Stimulated activated CD4-positive, alpha-beta T cell treated with anti-CD3 and anti-CD28 coated beads, TNF-alpha, amount 100 ng/mL, for 48 hours (primary cell): ENCODE results near the gene DYNC1LI1.
A peak's percentile ranks its signal among the peaks of the same experiment; 100 is the strongest.
"Not testable (repeated sequence)": the region's sequence is repeated elsewhere in the genome, so short reads cannot be mapped to it uniquely, and the experiment has no call there.

Experiments
- DNase-seq, 3 donors: peaks; one replicate each; pipeline ENCODE4 v3.0.0-alpha.2; 2020; ENCODE audit warnings: low read depth in 3 of 3

DYNC1LI1 gene

DNA sequence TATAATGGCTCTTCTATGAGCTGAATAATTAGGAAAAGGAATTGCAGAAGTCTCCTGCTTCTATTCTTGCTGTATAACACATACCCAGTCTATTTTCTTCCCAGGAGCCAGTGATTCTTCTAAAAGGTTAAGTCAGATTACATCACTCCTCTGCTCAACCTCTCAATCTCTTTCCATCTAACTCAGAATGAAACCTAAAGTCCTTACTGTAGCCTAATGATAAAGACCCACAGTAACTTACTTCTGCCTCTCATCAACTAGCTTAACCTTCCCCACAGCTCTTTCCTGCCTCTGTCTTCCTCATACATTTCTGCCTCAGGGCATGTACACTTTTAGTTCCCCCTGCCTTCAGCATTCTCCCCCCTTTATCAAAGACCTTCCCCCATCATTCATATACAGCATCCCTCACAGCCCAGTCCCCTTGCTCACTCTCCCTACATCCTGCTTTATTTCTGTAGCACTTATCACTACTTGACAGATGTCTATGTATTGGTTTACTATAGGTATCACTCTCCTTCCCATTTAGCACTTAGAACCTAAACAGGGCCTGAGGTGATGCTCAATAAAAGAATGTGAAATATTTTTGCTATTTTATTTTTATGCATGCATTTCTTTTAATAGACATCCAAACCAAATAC lies 39.5 kb downstream of the DYNC1LI1 start:
- DNase-seq = no peak

DNA sequence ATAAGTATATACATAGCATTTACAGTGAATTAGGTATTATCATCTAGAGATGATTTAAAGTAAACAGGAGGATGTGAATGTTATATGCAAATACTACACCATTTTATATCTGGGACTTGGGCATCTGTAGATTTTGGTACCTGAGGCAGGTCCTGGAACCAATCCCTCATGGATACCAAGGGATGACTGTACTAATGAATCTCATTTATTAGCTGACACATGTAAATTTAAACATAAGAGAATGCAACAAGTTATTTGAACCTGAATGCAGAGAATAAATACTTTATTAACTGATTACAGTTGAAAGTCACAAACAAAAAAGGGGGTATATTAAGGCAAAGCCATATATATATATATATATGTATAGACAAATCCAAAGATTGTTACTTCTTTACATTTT lies 44.9 kb downstream of the DYNC1LI1 start:
- DNase-seq = no peak

DNA sequence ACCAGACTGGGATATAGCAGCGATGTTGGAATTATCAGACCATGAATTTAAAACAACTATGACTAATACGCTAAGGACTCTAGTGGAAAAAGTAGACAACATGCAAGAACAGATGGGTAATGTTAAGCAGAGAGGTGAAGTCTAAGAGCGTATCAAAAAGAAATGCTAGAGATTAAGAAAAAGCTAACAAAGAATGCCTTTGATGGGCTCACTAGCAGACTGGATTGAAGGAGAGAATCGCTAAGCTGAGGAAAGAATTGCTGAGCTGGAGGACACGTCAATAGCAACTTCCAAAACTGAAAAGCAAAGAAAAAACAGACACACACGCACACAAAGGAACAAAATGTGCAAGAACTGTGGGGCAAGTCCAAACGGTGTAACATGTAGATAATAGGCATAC lies 48.0 kb downstream of the DYNC1LI1 start:
- DNase-seq = no peak

DNA sequence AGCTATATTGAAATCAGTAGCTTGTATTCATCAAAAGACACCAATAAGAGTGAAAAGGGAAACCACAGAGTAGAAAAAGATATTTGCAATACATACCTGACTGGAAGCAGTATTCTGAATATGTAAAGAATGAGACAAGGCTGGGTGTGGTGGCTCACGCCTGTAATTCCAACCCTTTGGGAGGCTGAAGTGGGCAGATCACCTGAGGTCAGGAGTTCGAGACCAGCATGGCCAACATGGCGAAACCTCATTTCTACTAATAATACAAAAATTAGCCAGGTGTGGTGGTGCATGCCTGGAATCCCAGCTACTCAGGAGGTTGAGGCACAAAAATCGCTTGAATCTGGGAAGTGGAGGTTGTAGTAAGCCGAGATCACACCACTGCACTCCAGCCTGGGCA lies 51.7 kb downstream of the DYNC1LI1 start:
- not testable (repeated sequence) for DNase-seq

DNA sequence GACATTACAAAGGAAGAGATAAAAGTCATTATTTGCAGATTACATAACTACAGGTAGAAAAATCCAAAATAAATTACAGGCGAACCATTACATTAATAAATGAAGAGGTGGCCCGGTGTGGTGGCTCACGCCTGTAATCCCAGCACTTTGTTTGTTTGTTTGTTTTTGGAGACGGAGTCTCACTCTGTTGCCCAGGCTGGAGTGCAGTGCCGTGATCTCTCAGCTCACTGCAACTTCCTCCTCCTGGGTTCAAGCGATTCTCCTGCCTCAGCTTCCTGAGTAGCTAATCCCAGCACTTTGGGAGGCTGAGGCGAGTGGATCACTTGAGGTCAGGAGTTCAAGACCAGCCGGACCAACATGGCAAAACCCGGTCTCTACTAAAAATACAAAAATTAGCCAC lies 53.9 kb downstream of the DYNC1LI1 start:
- DNase-seq = not testable (repeated sequence)

DNA sequence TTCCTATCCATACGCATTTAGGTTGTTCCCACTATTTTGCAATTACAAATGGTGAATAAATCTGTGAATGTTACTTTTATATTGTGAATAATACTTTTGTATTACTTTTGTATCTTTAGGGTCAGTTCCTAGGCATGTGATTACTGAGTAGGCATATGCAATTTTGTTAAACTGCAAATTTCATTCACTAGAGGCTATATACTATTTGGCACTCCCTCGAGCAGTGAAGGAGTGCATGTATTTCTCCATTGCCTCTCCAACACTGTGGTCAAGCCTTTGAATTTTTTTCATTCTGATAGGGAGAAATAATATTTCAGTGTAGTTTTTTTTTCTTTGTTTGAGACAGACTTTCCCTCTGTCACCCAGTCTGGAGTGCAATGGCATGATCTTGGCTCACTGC lies 59.7 kb downstream of the DYNC1LI1 start:
- DNase-seq = no peak

DNA sequence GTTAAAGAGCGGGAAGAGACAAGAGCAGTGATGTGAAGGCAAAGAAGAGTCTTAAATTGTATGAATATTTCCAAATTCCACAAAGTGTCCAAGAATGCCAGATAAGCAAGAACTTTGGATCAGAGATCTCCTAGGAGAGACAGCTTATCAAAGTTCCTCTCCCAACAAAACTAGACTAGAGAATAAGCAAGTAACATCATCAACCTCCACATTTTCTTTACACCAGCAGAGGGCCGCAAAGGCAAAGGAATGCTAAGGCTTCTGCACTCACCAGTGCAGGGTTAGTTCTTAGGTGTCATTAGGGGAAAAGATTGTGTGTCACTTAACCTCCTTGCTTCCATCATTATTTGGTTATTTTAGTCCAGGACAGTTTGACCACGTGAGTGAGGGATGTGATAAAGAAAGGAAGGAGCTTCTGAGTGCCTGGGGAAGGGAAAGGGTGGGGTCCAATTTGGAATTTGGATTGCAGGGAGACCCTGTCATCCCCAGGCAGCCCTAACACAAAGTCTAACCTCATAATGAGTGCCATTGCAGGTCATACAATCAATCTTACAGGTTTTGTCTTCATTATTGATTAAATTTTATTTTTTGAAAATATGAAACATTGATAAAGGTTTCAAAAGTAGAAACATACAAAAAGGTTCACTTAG lies 60.5 kb downstream of the DYNC1LI1 start:
- DNase-seq = peak; percentile 26 to 46 (median 35)

DNA sequence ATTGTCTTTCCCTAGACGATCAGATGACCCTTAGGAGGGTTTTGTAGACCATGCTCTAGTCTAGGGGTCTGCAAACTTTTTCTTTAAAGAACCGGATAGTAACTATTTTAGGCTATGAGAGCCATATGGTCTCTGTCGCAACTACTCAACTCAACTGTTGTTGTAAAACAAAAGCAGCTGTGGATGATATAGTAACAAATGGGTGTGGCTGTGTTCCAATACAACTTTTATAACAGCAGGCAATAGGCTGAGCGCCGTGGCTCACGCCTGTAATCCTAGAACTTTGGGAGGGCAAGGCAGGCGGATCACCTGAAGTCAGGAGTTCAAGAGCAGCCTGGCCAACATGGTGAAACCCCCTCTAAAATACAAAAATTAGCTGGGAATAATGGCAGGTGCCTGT lies 61.9 kb downstream of the DYNC1LI1 start:
- no peak for DNase-seq

DNA sequence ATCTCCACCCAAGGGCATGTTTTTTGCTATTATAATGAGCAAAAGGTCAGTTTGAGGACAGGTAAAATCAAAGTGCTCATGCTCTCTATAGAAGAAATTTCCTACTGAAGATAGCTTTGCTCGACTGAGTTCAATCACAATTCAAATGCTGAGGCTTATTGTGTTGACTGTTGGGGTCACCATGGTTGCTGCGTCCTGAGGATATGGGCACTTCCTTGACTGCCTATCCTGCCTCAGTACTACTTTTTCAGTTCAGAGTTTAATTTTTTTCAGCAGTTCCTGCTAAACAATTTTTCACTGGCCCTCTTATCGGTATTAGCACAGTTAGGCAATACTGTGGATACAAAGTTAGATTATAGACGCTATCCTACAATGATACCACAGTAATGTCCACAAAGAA lies 64.2 kb downstream of the DYNC1LI1 start:
- DNase-seq = no peak

DNA sequence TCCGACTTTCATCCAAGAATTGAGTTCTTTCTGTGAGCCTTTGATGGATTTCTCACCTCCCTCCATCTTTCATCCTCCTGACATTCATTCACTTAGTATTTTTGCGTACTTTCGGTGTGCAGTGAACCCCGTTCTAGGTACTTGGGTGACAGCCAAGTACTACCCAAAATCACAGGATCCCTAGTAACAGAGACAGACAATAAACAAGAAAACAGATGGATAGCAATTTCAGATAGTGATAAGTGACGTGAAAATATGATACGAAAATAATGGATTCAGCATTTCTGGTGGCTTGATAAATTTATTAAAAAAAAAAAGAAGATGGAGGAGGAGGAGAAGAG lies 67.7 kb downstream of the DYNC1LI1 start:
- no peak for DNase-seq

DNA sequence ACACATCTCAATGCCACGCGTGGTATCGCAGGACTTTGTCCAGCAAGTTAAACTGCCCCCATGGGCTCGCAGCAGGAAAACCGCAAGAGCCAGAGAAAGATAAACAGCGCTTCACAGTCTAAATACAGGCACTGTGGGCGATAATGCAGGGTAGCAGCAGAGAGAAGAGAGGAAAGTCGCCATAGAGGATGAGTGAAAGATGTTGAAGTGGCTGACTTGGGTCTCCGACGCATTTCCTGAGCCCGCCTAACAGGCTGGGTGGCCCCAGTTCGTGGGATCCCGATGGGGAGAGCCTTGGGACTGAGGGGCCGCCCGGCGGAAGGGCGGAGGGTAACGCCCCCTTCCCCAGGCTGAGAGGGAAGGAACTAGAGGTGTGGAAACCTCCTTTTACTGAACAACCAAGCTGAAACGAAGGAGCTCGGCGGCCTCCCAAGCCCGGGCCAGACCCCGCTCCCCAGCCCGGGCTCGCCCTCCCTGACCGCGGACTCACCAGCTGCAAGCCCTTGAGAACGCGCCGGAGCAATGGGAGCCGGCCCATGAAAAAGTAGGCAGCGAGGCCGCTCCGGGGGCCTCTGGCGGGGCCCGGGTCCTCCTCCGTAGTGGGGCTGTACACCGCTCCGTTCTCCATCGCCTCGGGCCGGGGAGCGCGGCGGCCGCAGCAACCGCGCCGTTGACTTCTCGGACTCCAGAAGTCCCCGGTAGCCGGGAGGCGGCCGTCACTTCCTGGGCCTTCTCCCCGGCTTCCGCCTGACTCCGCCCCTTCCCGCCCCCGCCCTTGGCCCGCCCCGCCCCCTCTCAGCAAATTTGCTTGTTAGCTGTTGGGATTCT lies 68.3 kb downstream of the DYNC1LI1 start, which contains the start of gene CMTM6:
Gene CMTM6, minus strand, starts transcription at position 735 of the 828 bp plus-strand sequence. Its CDS starts 107 bp downstream, at position 628.
- peak; percentile 46 to 66 (median 55) for DNase-seq

DNA sequence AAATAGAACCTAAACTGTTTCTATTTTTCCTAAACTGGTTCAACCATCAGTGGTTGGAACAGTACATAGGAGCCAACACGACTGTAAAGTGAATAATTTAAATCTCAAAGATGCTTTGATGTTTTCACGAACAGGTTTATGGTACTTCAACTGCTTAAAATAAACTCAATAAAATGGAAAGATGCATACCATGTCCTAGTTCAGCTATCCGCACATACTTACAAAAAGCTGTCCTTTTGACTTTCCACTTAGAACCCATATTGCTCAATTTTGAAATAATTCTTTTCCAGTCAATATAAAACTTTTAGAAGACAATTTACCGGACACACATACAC lies 68.9 kb downstream of the DYNC1LI1 start:
- no peak for DNase-seq

DNA sequence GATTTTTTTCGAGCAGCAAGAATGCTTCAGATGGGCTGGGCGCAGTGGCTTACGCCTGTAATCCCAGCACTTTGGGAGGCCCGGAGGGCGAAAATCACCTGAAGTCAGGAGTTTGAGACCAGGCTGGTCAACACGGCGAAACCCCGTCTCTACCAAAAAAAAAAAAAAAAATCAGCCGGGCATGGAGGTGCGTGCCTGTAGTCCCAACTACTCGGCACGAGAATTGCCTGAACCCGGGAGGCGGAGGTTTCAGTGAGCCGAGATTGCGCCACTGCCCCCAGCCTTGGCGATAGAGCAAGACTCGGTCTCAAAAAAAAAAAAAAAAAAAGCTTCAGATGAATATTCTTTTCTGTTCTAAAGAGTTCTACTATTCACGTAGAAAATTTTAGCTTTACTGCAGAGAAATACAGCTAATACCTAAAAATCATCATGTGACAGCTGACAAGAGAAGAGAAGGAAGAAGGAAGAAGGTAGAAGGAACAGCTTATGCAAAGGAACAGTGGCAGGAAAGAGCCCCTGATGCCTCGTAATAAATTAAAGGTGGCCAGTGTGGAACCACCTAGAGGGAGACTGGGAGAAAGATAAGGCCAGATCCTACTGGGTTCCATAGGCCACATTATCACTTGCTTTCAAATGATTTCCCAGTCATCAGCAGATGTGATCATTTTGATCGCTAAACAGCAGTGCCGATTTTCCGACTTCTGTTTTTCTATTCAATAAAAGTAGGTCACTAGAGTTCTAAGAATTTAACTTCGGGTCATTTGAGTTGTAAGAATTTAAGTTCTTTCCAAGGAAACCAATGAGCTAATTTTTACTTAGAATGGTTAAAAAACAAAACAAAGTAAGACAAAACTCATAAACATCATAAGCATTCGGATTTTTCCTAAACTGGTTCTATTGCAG lies 69.5 kb downstream of the DYNC1LI1 start:
- no peak for DNase-seq

DNA sequence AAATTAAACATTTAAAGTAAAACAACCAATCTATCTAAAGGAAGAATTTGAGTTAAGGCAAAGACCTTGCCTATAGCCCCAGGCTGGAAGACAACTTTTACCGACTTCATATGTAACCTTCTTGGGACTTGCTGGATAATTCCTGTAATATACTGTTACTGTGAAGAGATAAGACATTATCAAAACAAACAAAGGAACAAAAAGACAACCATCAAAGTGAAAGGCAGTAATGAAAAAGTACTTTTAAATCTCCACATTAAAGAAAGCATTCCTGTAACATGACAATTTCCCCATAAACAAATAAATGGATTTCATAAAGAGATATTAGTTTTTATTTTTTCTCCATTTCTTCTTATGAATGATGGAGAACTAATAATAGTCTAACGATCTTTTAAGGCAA lies 70.4 kb downstream of the DYNC1LI1 start:
- DNase-seq = no peak

DNA sequence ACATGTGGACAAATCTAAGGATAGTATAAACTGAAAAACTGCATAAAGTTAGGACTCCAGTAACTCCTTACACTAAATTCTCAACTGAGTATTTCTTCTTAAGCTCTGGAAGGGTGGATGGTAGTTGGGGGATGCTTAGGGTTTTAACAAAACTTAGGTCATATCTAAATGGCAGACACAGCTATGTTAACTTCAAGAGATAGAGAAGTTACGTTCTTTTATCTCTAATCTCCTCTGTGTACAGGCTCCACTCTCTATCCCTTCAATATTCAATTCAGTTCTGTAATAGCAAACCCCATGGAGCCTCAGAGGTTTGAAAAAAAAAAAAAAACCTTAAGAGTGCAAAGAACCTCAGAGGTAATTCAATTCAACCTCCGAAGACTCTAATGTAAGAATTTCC lies 71.1 kb downstream of the DYNC1LI1 start:
- DNase-seq = no peak

DNA sequence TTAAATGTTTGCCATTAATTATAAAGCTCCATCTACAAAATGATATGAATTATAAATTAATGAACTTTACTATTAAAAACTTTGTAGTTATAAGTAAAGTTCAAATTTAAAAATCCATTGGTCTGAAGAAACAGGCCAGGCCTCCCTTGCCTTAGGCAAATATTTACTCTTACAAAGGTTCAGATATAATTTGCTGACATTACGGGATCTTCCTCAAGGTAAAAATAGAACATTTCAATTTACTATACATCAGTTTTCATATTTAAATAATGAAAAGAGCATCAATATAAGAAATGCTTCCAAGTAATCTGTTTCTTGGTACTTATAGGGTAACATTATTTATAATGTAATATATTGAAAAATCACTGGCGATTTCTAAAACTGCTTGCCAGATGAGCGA lies 71.7 kb downstream of the DYNC1LI1 start:
- no peak for DNase-seq

DNA sequence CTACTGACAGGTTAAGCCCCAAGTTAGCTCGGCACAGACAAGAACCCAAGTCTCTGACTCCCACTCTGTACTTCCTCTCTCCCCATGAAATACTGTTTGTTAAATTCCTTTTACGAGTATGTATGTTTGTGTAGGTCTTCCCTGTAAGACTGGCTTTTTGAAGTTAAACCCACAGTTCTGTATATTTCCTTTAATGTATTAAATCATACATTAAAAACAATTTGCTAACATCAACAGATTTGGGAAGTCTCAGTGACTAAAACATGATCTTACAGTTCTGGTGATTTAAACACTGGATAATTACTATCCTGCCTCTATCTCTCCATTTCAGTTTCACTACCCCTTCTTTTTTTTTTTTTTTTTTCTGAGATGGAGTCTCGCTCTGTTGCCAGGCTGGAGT lies 72.4 kb downstream of the DYNC1LI1 start:
- DNase-seq = no peak

DNA sequence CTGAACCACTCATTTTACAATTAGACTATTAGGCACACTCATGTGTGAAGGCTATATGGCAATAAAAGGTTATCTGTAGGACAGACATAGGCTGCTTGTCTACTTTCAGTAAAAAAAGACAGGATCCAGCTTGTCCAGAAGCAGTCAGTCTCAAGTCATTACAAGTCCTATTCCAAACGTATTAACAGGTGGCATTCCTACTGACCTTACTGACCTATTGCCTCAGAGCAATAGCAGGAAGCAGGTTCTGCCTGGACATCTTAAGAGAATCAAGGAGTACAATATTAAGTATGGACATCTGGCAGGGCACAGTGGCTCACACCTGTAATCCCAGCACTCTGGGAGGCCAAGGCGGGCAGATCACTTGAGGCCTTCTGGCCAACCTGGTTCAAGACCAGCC lies 75.0 kb downstream of the DYNC1LI1 start:
- no peak for DNase-seq

DNA sequence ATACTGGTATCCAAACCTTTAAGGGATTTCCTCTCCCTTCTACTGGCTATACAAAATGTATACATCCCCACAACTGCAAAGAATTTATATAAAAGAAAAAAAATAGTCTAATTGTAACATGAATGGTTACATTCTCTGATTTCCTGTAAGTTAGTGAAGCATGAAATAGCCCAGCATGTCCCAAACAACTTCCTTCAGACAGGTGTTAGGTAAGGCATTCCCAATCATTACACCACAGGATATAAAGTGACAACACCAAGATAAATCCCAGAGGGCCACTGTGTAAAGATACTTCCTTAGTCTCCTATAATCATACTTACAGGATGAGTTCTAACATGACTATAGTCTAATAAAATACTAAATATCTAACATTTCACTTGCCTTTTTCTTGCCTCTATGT lies 75.6 kb downstream of the DYNC1LI1 start:
- DNase-seq = no peak

DNA sequence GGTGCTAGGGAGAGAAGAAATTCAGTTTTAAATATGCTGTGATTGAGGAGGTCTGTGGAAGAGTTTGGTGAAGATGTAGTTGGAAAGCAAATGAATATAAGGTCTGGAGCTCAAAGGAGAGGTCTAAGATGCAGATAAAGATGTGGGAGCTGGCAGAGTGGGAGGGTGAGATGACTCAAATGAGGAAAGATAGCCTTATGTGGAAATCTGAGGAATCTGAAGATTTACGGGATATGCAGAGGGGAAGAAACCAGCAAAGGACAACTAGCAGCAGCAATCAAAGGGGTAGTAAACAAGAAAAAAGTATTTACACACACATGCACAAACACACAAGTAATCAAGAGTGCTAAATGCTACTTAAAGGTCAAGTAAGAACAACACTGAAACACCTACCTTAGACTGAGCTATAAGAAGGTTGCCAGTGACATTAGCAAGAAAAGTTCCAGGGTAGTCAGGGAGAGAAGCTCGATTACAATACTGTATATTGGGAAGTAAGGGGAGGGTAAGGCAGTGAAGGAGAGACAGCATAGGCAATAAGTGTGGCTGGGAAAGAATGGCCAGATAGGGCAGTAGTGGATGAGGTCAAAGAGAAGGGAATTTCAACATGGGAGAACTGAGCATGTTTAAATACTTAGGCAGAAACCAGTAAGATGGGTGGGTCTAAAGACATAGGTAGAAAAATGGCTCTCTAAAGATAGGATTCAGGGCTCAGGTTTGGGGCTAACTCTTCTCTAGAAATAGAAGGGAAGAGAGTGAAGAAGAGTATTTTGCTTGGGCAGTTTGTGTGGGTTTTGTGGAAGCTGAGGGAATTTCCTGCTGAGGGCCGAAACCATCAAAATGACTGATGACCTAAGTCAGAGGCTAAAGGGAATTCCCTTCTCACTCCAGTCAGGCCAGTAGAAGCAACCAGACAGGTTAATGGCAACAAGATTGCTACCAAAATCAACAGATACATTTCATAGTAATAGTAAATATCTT lies 76.9 kb downstream of the DYNC1LI1 start:
- DNase-seq = no peak
